ENCODE results near the gene TYRO3.

DNA sequence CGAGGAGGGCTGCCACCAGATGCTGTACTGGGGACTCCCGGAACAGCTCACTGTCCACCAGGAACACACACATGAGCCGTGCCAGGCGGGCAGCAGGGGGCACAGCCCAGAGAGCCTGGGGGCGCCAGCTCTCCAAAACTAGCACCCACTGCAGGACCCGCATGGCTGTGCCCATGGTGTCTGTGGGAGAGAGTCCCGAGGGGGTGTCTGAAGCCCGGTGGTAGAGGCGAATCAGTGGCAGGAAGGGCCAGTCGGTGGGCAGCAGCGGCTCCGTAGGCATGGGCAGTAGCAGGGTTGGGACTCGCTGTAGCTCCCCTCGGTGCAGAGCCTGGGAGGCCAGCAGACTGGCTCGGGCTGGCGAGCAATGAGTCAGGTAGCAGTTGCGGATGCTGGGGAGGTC lies 38.4 kb upstream of the TYRO3 start:
- TF ChIP-seq, protein P1, sequence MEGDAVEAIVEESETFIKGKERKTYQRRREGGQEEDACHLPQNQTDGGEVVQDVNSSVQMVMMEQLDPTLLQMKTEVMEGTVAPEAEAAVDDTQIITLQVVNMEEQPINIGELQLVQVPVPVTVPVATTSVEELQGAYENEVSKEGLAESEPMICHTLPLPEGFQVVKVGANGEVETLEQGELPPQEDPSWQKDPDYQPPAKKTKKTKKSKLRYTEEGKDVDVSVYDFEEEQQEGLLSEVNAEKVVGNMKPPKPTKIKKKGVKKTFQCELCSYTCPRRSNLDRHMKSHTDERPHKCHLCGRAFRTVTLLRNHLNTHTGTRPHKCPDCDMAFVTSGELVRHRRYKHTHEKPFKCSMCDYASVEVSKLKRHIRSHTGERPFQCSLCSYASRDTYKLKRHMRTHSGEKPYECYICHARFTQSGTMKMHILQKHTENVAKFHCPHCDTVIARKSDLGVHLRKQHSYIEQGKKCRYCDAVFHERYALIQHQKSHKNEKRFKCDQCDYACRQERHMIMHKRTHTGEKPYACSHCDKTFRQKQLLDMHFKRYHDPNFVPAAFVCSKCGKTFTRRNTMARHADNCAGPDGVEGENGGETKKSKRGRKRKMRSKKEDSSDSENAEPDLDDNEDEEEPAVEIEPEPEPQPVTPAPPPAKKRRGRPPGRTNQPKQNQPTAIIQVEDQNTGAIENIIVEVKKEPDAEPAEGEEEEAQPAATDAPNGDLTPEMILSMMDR (conservative IDR thresholded peaks at IDR 0.05; ENCODE audit: low read length): no peak
- TF ChIP-seq EZH2phosphoT487 (IDR thresholded peaks at IDR 0.05; ENCODE audit: borderline replicate concordance, low read depth, low read length): no peak

Measured in OCI-LY7 (cell line).